Peyer's patch (tissue), 4 donors: ENCODE measurements around the gene SNRNP70.

Experiments
- CTCF ChIP-seq, 6 experiments: fragments of 450-650 bp in 4 of 6; fragments of 200-600 bp in 2 of 6; sonication (generic) in 1 of 6; IDR thresholded peaks; one replicate each; pipeline ENCODE4 v1.5.1; 2017 to 2019; ENCODE audit warnings: antibody characterized with exemption in 6 of 6, mild to moderate bottlenecking in 3 of 6, moderate library complexity in 1 of 6
- POLR2A ChIP-seq, 2 donors: fragments of 450-650 bp; IDR thresholded peaks; one replicate each; pipeline ENCODE4 v1.5.1; 2017; ENCODE audit warnings: antibody characterized with exemption in 2 of 2, mild to moderate bottlenecking in 2 of 2, moderate library complexity in 2 of 2

DNA sequence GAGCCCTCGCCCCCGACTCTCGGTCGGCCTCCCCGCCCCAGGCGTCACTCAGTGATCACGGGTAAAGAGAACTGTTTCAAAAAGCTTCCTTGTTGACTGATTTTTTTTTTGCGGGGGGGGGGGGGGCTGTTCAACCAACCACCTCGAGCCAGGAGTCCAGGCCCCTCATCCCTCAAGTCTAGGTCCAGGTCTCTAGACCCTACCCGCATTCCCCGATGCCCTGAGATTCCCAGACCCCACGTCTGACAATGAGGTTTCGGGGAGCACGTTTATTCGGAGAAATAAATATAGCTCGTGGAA, 65.6 kb downstream of the SNRNP70 start:
- TF ChIP-seq CTCF (IDR thresholded peaks at IDR 0.05) (no peak), POLR2A (IDR thresholded peaks at IDR 0.05) (no peak)
